ENCODE results near the gene TUBA1A.
"Not testable (repeated sequence)": the region's sequence is repeated elsewhere in the genome, so short reads cannot be mapped to it uniquely, and the experiment has no call there.

TUBA1A gene

GRCh38 chr12:49190974-49191373 lies 2.1 kb upstream of the TUBA1A start:
- TF ChIP-seq CTCF (conservative IDR thresholded peaks at IDR 0.05; ENCODE audit: control insufficient read depth, insufficient read depth, low read depth, low read length): no peak
- no peak overlapping the region for H3K4me3 ChIP-seq (ENCODE audit: control insufficient read depth, low read depth, low read length)
- no peak for DNase-seq (ENCODE audit: low read depth)

GRCh38 chr12:49189731-49190716 lies 1.1 kb upstream of the TUBA1A start:
- TF ChIP-seq CTCF (conservative IDR thresholded peaks at IDR 0.05; ENCODE audit: control insufficient read depth, insufficient read depth, low read depth, low read length): no peak
- no peak for DNase-seq (ENCODE audit: low read depth)
- peak overlapping the region; percentile 79 for H3K4me3 ChIP-seq (ENCODE audit: control insufficient read depth, low read depth, low read length)

- TF ChIP-seq CTCF (conservative IDR thresholded peaks at IDR 0.05; ENCODE audit: control insufficient read depth, insufficient read depth, low read depth, low read length): no peak
- peak; percentile 69 for DNase-seq (ENCODE audit: low read depth)
- peak overlapping the region; percentile 79 for H3K4me3 ChIP-seq (ENCODE audit: control insufficient read depth, low read depth, low read length)
Observed at GRCh38 chr12:49188201-49188915, 522 bp downstream of the TUBA1A start.

GRCh38 chr12:49187184-49187583 lies 1.7 kb downstream of the TUBA1A start:
- peak; percentile 68 for DNase-seq (ENCODE audit: low read depth)
- H3K4me3 ChIP-seq (ENCODE audit: control insufficient read depth, low read depth, low read length): peak overlapping the region; percentile 79
- TF ChIP-seq CTCF (conservative IDR thresholded peaks at IDR 0.05; ENCODE audit: control insufficient read depth, insufficient read depth, low read depth, low read length): no peak

- DNase-seq (ENCODE audit: low read depth): not testable (repeated sequence)
- peak overlapping the region; percentile 79 for H3K4me3 ChIP-seq (ENCODE audit: control insufficient read depth, low read depth, low read length)
Observed at GRCh38 chr12:49186307-49186706, 2.6 kb downstream of the TUBA1A start.

GRCh38 chr12:49184697-49185096 lies 4.2 kb downstream of the TUBA1A start:
- DNase-seq (ENCODE audit: low read depth); H3K4me3 ChIP-seq (ENCODE audit: control insufficient read depth, low read depth, low read length): not testable (repeated sequence)

- not testable (repeated sequence) for DNase-seq (ENCODE audit: low read depth); H3K4me3 ChIP-seq (ENCODE audit: control insufficient read depth, low read depth, low read length)
Observed at GRCh38 chr12:49183214-49183950, 5.5 kb downstream of the TUBA1A start.

GRCh38 chr12:49174218-49174617 lies 14.7 kb downstream of the TUBA1A start:
- no peak overlapping the region for H3K4me3 ChIP-seq (ENCODE audit: control insufficient read depth, low read depth, low read length)
- TF ChIP-seq CTCF (conservative IDR thresholded peaks at IDR 0.05; ENCODE audit: control insufficient read depth, insufficient read depth, low read depth, low read length): no peak
- no peak for DNase-seq (ENCODE audit: low read depth)

Data from fibroblast of mammary gland (primary cell).